Skeletal muscle satellite cell (primary cell): ENCODE measurements around the gene TAOK1.

ENCODE experiments used
- H3K27me3 ChIP-seq: 2 replicates; pipeline ENCODE4 v1.7.0; 2013; ENCODE audit warnings: low read length; ENCODE audit not compliant: control insufficient read depth, insufficient read depth
- H3K36me3 ChIP-seq: 2 replicates; pipeline ENCODE4 v1.7.0; 2013; ENCODE audit warnings: mild to moderate bottlenecking, control low read depth, low read length; ENCODE audit not compliant: insufficient read depth
- H3K4me1 ChIP-seq: 2 replicates; pipeline ENCODE4 v1.7.0; 2013; ENCODE audit warnings: low read length; ENCODE audit not compliant: control insufficient read depth, insufficient read depth
- H3K4me2 ChIP-seq: 2 replicates; pipeline ENCODE4 v1.7.0; 2013; ENCODE audit warnings: mild to moderate bottlenecking, low read length
- H3K4me3 ChIP-seq: 2 replicates; pipeline ENCODE4 v1.7.0; 2013; ENCODE audit warnings: low read length
- H3K9ac ChIP-seq: 2 replicates; pipeline ENCODE4 v1.7.0; 2013; ENCODE audit warnings: mild to moderate bottlenecking, low read depth, low read length, moderate library complexity
- H3K9me3 ChIP-seq: replicated peaks from 2 replicates; pipeline ENCODE4 v1.7.0; 2013; ENCODE audit warnings: mild to moderate bottlenecking, control low read depth, low read length

Gene TAOK1

GRCh38 chr17:29574732-29575510, 184.8 kb downstream of the TAOK1 start:
- Histone ChIP-seq H3K4me1 (peaks cover 28% of the 10 kb centered on the region), H3K4me2 (no peak overlapping the region), H3K9ac (no peak overlapping the region), H3K9me3 (no peaks in the 10 kb centered on the region), H3K4me3 (no peak overlapping the region), H3K27me3 (no peaks in the 10 kb centered on the region), H3K36me3 (peaks cover 48% of the 10 kb centered on the region)

DNA sequence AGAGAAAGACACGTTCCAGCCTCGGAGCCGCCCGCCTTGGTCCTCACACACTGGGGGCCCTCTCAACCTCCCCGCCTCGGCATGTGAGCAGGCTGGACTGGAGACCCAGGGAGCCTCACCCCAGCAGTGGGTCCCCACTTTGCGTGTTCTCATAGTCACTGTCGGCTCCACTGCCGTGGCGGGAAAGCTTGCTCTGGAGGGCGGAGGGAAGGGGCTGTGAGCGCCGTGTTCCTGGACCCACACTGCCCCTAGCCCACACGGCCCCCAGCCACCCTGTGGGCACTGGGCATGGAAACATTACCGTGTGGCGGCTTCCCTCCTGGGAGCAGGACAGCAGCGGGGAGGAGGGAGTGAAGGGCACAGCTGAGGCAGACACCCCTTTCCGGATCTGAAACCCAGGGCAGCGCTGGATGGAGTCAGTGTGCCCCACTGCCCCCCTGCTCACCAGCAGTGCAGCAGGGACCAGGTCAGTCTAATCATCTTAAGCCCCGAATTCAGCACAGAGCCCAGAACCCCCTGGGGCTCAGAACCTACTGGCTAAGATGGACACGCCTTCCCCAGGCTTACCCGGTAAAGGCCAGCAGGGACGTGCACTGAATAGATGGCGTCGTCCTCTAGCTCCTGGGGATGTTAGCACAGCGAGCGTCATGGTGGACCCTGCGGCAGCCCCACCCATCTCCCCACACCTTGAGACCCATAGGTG, 185.5 kb downstream of the TAOK1 start:
- Histone ChIP-seq H3K4me1 (peaks cover 28% of the 10 kb centered on the region), H3K4me2 (no peak overlapping the region), H3K4me3 (no peak overlapping the region), H3K9ac (no peak overlapping the region), H3K9me3 (no peaks in the 10 kb centered on the region), H3K36me3 (peaks cover 50% of the 10 kb centered on the region), H3K27me3 (no peaks in the 10 kb centered on the region)

DNA sequence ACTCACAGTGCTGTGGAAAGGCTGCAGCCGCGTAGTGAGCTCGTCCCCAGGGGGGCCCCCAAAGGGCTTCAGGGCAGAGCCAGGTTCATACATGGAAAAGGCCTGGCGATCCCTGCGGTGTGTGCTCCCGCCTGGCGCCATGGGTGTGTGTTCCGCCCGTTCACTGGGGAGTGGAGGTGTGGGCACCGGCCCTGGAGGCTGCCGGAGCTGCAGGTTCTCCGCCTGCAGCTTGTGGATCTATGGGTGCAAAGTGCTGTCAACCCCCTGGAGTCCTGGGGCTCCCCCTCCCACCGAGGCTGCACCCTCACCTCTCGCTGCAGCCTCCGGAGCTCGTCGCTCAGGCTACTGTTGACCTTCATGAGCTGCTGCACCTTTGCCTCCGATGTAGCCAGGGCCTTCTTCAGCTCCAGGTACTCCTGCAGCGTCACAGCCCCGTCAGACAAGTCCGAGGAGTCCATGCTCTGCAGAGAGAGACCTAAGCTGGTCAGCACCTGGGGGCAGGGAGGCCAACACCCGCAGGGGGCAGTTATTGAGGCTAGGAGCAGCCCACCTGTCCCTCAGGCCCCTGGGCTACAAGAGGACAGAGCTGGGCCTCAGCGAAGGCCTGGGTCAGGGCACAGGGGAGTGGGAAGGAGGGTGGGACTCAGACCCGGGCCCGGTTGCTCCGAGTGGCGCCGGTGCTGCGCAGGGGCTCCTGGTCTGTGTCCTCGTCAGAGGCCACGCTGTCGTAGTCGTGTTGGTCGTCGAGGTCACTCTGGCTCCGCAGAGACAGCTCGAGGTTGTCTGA, 186.2 kb downstream of the TAOK1 start:
- no peak overlapping the region for H3K4me2 ChIP-seq
- no peaks in the 10 kb centered on the region for H3K9me3 ChIP-seq
- H3K27me3 ChIP-seq: no peaks in the 10 kb centered on the region
- H3K36me3 ChIP-seq: peaks cover 49% of the 10 kb centered on the region
- H3K4me3 ChIP-seq: no peak overlapping the region
- H3K9ac ChIP-seq: no peak overlapping the region
- H3K4me1 ChIP-seq: peaks cover 28% of the 10 kb centered on the region

GRCh38 chr17:29577001-29577370, 186.8 kb downstream of the TAOK1 start:
- peaks cover 28% of the 10 kb centered on the region for H3K4me1 ChIP-seq
- peaks cover 55% of the 10 kb centered on the region for H3K36me3 ChIP-seq
- no peak overlapping the region for H3K4me3 ChIP-seq

GRCh38 chr17:29577385-29578211, 187.4 kb downstream of the TAOK1 start:
- Histone ChIP-seq H3K27me3 (no peaks in the 10 kb centered on the region), H3K9me3 (no peaks in the 10 kb centered on the region), H3K4me2 (peak overlapping the region; percentile 53), H3K36me3 (peaks cover 61% of the 10 kb centered on the region), H3K9ac (no peak overlapping the region), H3K4me3 (peak overlapping the region; percentile 18), H3K4me1 (peaks cover 21% of the 10 kb centered on the region)

More at GRCh38 chr17:29577001-29577370, 186.8 kb downstream of the TAOK1 start:
- H3K4me2 ChIP-seq: no peak overlapping the region
- no peaks in the 10 kb centered on the region for H3K27me3 ChIP-seq
- H3K9me3 ChIP-seq: no peaks in the 10 kb centered on the region
- H3K9ac ChIP-seq: no peak overlapping the region

- no peaks in the 10 kb centered on the region for H3K9me3 ChIP-seq
- no peak overlapping the region for H3K9ac ChIP-seq
- H3K4me2 ChIP-seq: no peak overlapping the region
- H3K4me3 ChIP-seq: no peak overlapping the region
- H3K4me1 ChIP-seq: peaks cover 14% of the 10 kb centered on the region
- H3K27me3 ChIP-seq: no peaks in the 10 kb centered on the region
- H3K36me3 ChIP-seq: peaks cover 68% of the 10 kb centered on the region
Measured at GRCh38 chr17:29578626-29579485, 188.7 kb downstream of the TAOK1 start.

DNA sequence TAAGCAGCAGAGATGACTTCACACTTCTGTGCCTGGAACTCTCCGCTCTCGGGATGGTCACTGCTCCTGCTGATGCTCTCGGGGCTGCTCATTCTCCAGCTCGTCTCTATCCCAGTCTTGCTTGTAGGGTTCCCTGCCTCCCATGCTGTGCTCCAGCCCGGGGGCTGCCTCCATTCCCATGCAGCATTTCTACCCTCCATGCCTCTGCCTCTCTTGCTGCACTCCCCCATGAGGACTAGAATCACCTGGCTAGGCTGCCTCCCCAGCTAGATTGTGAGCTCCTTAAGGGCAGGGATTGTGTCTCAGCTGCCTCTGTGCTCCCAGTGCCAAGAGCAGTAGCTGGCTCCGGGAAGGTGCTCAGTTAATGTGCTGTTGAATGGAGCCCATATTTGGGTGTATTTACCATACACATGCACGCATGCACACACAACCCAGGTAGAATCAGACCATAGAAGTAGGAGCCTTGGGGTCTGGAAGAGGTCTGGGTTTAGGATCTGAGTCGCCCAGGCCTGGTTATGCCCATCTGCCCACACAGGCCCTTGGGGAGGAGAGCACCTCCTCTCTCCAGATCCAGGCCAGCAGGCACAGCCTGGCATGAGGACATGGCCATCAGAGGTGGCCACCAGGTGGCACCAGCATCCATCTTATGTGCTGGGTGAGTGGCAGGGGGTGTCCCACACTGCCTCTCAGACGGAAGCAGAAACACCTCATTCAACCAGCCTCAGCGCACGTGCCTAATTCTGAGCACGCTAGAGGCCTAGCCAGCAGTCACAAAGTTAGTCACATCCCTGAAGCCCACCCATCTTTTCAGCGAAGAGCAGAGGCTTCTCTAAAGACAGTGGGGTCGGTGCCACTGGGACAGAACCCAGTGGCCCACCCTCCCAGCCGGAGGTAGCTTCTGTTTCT, 190.0 kb downstream of the TAOK1 start:
- Histone ChIP-seq H3K27me3 (no peaks in the 10 kb centered on the region), H3K9me3 (no peaks in the 10 kb centered on the region), H3K36me3 (peaks cover 58% of the 10 kb centered on the region), H3K4me1 (peaks cover 27% of the 10 kb centered on the region), H3K9ac (no peak overlapping the region), H3K4me3 (no peak overlapping the region), H3K4me2 (no peak overlapping the region)

DNA sequence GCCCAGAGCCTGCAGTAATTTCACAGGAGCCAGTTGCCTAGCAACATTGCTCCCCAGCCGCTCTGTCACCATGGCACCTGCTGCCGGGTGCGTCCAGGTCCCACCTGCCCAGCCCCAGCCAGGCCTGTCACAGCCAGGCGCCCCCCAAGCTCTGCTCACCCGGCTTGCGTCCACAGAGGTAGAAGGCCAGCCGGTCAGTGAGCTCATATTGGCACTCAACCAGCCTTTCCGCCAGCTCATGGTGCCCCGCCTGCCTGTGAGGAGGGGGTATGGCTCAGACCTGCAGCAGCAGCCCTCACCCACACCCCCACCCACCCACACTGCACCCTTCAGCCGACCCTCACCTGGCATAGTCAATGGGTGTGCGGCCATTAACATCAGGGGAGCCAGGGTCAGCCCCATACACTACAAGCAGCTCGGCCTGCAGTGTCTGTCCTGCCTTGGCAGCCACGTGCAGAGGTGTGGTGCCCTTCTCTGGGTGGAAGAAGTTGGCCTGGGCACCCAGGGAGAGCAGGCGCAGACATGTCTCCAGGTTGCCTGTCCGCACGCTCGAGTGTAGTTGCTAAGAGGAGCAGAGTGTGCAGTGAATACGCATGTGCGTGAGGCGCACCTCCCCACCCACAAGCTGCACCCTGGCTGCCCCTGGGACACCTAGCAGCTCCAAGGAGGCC, 191.6 kb downstream of the TAOK1 start:
- Histone ChIP-seq H3K4me1 (peaks cover 35% of the 10 kb centered on the region), H3K36me3 (peaks cover 42% of the 10 kb centered on the region), H3K27me3 (no peaks in the 10 kb centered on the region), H3K4me3 (no peak overlapping the region), H3K9me3 (no peaks in the 10 kb centered on the region), H3K9ac (no peak overlapping the region), H3K4me2 (no peak overlapping the region)

DNA sequence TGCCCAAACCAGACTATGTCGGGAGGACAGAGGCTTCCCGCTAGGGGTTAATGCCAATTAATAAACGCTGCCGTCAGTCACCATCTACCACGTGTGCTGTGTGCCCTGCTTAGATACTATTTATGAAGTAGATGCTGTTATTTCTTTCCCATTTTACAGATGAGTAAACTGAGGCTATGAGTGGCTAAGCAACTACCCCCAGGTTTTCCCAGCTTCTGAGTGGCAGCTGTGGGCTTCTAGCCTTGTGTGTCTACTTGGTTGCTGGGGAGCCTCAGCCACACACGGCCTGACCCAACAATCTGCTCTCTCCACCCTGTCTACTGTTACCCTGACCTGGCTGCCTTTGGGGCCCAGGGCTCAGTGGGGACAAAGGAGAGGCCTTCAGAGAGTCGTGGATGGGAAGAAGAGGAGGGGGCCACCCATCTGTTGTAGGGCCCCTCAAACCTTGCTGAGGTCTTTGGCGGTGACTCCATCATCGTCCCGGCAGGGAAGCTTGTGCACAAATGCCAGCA, 192.1 kb downstream of the TAOK1 start:
- H3K27me3 ChIP-seq: no peaks in the 10 kb centered on the region
- H3K4me3 ChIP-seq: no peak overlapping the region
- H3K4me1 ChIP-seq: peaks cover 39% of the 10 kb centered on the region
- peaks cover 36% of the 10 kb centered on the region for H3K36me3 ChIP-seq
- no peak overlapping the region for H3K9ac ChIP-seq
- H3K9me3 ChIP-seq: no peaks in the 10 kb centered on the region
- H3K4me2 ChIP-seq: no peak overlapping the region
